Loucy (cell line): ENCODE results near the gene LRRC26.

Source experiments
- H2AFZ ChIP-seq: fragments of 200-600 bp; sonication (generic); 2 replicates; pipeline ENCODE4 v1.6.0; 2016; ENCODE audit warnings: antibody characterized with exemption, mild to moderate bottlenecking, low read length, moderate library complexity
- H3F3A ChIP-seq: fragments of 200-600 bp; 2 replicates; pipeline ENCODE4 v1.6.0; 2016; ENCODE audit warnings: antibody characterized with exemption, low read depth, mild to moderate bottlenecking
- H3K27me3 ChIP-seq: fragments of 200-600 bp; sonication (generic); 2 replicates; pipeline ENCODE4 v1.6.1; 2014; ENCODE audit warnings: low read length, mild to moderate bottlenecking; ENCODE audit not compliant: insufficient read depth, poor library complexity, severe bottlenecking
- H3K36me3 ChIP-seq: fragments of 200-600 bp; sonication (generic); 2 replicates; pipeline ENCODE4 v1.6.1; 2016; ENCODE audit warnings: low read length; ENCODE audit not compliant: insufficient read depth
- H3K4me1 ChIP-seq: fragments of 200-600 bp; sonication (generic); 2 replicates; pipeline ENCODE4 v1.5.1; 2014; ENCODE audit warnings: low read length, mild to moderate bottlenecking; ENCODE audit not compliant: insufficient read depth, poor library complexity, severe bottlenecking
- H3K4me2 ChIP-seq: fragments of 200-600 bp; sonication (generic); 2 replicates; pipeline ENCODE4 v1.6.0; 2014; ENCODE audit warnings: antibody characterized with exemption, low read length, low read depth, mild to moderate bottlenecking; ENCODE audit not compliant: poor library complexity, severe bottlenecking
- H3K4me3 ChIP-seq: fragments of 200-600 bp; sonication (generic); 2 replicates; pipeline ENCODE4 v1.5.1; 2014; ENCODE audit warnings: low read length, mild to moderate bottlenecking, mixed read lengths; ENCODE audit not compliant: poor library complexity, severe bottlenecking
- H3K79me2 ChIP-seq: fragments of 200-600 bp; sonication (generic); 2 replicates; pipeline ENCODE4 v1.6.1; 2014; ENCODE audit warnings: low read length; ENCODE audit not compliant: insufficient read depth
- H3K9ac ChIP-seq: fragments of 200-600 bp; sonication (generic); 2 replicates; pipeline ENCODE4 v1.6.0; 2014; ENCODE audit warnings: mild to moderate bottlenecking, low read depth, low read length, moderate library complexity; ENCODE audit not compliant: poor library complexity, severe bottlenecking
- H3K9me2 ChIP-seq: fragments of 200-600 bp; sonication (generic); replicated peaks from 2 replicates; pipeline ENCODE4 v1.6.1; 2016; ENCODE audit warnings: low read depth, low read length, mixed read lengths
- H3K9me3 ChIP-seq: fragments of 200-600 bp; sonication (generic); 2 replicates; pipeline ENCODE4 v1.6.1; 2014; ENCODE audit warnings: mild to moderate bottlenecking, antibody characterized with exemption, low read length, low read depth; ENCODE audit not compliant: insufficient read depth
- H4K20me1 ChIP-seq: fragments of 200-600 bp; sonication (generic); 2 replicates; pipeline ENCODE4 v1.6.0; 2014; ENCODE audit warnings: antibody characterized with exemption, low read length, mild to moderate bottlenecking; ENCODE audit not compliant: insufficient read depth, poor library complexity, severe bottlenecking
- EZH2phosphoT487 ChIP-seq: fragments of 200-600 bp; IDR thresholded peaks from 2 replicates; pipeline ENCODE4 v1.6.1; 2018; ENCODE audit warnings: antibody characterized with exemption, mild to moderate bottlenecking, moderate library complexity, borderline replicate concordance
- TF ChIP-seq, protein P1 (sequence below): fragments of 200-600 bp; sonication (generic); conservative IDR thresholded peaks from 2 replicates; pipeline ENCODE4 v1.5.1; 2014; ENCODE audit warnings: mild to moderate bottlenecking, antibody characterized with exemption, low read length

The LRRC26 gene

DNA sequence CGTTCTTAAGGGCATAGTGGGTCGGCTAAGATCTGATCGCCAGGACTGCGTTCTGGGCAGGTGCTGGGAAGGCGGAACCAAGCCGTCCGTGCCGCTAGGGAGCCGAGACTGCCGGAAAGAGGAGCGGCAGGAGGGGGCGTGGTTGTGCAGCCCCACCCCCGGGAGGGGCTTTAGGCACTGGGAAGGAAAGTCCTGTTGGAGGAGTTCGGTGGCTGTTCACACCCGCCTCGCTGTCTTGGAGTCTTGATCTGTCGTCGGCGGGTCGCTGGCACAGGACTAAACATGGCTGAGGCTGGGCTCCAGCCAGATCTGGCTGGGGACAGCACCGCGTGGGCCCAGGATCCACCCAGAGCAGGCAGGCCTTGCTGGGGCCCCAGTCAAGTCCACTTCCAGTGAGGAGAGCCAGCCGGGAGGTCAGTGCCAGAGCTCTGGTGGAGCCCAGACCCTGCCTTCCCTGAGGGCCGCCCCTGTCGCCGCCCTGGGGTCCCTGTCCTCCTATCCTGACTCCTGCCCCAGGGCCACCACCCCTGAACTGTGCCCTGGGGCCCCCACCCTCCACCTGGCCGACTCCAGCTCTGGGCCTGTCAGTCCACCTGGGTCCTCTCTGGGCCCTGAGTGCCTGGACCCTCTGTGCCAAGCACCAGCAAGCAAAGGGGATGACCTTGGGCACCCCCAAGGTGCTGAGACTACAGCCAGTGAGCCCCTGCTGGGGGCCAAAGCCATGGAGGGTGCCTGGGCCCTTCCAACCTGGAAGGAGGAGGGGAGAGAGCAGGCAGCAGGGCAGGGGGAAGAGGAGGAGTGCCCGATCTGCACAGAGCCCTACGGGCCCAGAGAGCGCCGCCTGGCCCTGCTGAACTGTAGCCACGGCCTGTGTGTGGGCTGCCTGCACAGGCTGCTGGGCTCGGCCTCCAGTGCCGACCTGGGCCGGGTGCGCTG is 47.7 kb upstream of the LRRC26 start:
- no peaks in the 10 kb centered on the region for H3K9me3 ChIP-seq
- H3K4me2 ChIP-seq, result no peak overlapping the region
- H3K4me3 ChIP-seq, result no peak overlapping the region

DNA sequence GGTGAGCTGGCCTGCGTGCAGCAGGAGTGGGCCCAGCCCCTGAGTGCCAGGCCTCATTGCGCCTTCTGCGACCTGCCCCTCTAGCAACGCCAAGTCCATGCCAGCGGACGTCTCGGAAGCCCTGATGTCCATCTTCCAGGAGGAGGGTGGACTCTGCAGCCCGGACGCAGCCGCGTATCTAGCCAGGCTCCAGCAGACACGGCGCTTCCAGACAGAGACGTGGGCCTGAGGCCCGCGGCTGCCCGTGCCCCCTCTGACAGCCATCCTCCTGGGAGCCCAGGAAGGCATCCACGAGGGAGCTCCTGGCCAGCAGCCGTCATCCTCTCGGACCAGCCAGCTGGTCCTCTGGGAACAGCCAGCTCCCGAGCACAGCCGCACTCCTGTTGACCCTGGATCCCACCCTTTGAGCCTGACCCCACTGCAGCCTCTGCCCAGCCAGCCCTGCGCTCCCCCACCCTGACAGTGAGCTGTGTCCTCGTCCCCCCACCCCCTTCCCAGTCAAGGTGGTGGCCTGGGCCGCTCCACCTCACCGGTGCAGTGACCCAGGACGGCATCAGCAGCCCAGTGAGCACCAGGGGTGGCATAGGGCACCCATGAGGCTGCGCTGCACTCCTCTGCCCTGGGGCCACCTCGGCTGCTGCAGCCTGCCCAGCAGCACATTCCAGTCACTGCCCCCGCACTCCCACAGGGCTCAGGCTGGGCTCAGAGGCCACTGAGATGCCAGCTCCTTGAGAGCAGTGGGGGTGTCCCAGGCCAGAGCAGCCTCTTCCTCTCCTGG is 46.5 kb upstream of the LRRC26 start:
- Histone ChIP-seq H3K9me3 (no peaks in the 10 kb centered on the region), H3K27me3 (no peaks in the 10 kb centered on the region), H3K36me3 (no peaks in the 10 kb centered on the region), H3K9me2 (no peaks in the 10 kb centered on the region), H3K4me2 (no peak overlapping the region), H3K9ac (no peak overlapping the region), H3F3A (no peaks in the 10 kb centered on the region), H4K20me1 (no peaks in the 10 kb centered on the region), H3K79me2 (no peaks in the 10 kb centered on the region), H3K4me3 (no peak overlapping the region), H2AFZ (no peak overlapping the region), H3K4me1 (no peaks in the 10 kb centered on the region)
- TF ChIP-seq EZH2phosphoT487, result no peak
- TF ChIP-seq, protein P1, sequence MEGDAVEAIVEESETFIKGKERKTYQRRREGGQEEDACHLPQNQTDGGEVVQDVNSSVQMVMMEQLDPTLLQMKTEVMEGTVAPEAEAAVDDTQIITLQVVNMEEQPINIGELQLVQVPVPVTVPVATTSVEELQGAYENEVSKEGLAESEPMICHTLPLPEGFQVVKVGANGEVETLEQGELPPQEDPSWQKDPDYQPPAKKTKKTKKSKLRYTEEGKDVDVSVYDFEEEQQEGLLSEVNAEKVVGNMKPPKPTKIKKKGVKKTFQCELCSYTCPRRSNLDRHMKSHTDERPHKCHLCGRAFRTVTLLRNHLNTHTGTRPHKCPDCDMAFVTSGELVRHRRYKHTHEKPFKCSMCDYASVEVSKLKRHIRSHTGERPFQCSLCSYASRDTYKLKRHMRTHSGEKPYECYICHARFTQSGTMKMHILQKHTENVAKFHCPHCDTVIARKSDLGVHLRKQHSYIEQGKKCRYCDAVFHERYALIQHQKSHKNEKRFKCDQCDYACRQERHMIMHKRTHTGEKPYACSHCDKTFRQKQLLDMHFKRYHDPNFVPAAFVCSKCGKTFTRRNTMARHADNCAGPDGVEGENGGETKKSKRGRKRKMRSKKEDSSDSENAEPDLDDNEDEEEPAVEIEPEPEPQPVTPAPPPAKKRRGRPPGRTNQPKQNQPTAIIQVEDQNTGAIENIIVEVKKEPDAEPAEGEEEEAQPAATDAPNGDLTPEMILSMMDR, result no peak

More for the DNA sequence above, 47.7 kb upstream of the LRRC26 start:
- H2AFZ ChIP-seq, result no peak overlapping the region
- H3K9me2 ChIP-seq, result no peaks in the 10 kb centered on the region
- peaks cover 1% of the 10 kb centered on the region for H3K4me1 ChIP-seq
- no peaks in the 10 kb centered on the region for H3F3A ChIP-seq
- H3K9ac ChIP-seq, result no peak overlapping the region
- TF ChIP-seq, protein P1, result no peak
- TF ChIP-seq EZH2phosphoT487, result no peak
- no peaks in the 10 kb centered on the region for H4K20me1 ChIP-seq
- H3K79me2 ChIP-seq, result no peaks in the 10 kb centered on the region
- no peaks in the 10 kb centered on the region for H3K27me3 ChIP-seq
- H3K36me3 ChIP-seq, result no peaks in the 10 kb centered on the region

DNA sequence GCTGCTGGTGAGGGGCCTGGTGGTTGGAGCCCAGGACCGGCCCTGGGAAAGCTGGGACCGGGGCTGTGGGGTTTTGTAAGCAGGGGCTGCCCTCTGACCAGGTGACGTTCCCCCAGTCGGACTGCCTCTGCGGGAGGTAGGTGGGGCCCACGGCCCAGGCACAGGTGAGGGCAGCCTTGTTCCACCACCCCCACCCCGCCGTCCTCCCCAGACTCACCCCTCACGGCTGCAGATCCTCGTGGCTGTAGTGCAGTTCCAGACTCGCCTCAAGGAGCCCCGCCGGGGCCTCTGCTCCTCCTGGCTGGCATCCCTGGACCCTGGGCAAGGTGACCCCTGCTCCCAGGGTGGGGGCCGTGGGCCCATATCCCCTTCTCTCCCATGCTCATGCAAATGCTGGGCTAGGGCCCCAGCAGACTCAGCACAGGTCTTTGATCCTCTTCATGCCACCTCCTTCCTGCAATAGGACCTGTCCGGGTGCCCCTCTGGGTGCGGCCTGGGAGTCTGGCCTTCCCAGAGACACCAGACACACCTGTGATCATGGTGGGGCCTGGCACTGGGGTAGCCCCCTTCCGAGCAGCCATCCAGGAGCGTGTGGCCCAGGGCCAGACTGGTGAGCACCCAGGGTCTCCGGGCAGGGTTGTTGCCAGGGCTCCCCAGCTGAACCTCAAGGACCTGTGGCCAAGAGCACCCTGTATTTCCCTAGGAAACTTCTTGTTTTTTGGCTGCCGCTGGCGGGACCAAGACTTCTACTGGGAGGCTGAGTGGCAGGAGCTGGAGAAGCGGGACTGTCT is 45.5 kb upstream of the LRRC26 start:
- no peak overlapping the region for H2AFZ ChIP-seq
- H3K4me1 ChIP-seq, result no peaks in the 10 kb centered on the region
- H4K20me1 ChIP-seq, result no peaks in the 10 kb centered on the region
- no peak overlapping the region for H3K4me3 ChIP-seq
- no peaks in the 10 kb centered on the region for H3K27me3 ChIP-seq
- H3K4me2 ChIP-seq, result no peak overlapping the region
- H3K9me2 ChIP-seq, result no peaks in the 10 kb centered on the region
- no peak overlapping the region for H3K9ac ChIP-seq
- TF ChIP-seq, protein P1, result no peak
- TF ChIP-seq EZH2phosphoT487, result no peak
- no peaks in the 10 kb centered on the region for H3F3A ChIP-seq
- no peaks in the 10 kb centered on the region for H3K79me2 ChIP-seq
- no peaks in the 10 kb centered on the region for H3K36me3 ChIP-seq
- H3K9me3 ChIP-seq, result no peaks in the 10 kb centered on the region
